Left cardiac atrium (tissue), 4 donors: ENCODE data around the gene TRPM1. TPM values are rescaled to one million over a fixed set of nuclear protein-coding genes. Genes with fewer than 3 reads are reported as not detected.
A peak's percentile ranks its signal among the peaks of the same experiment; 100 is the strongest.
"Not testable (repeated sequence)": the region's sequence is repeated elsewhere in the genome, so short reads cannot be mapped to it uniquely, and the experiment has no call there.

Source experiments
- ATAC-seq, 2 donors: fragments of 200-7000 bp; cut with Tn5 transposase; one replicate each; pipeline ENCODE4 v1.9.1; 2020; ENCODE audit warnings: mild to moderate bottlenecking in 2 of 2, moderate library complexity in 2 of 2
- DNase-seq: peaks from one replicate; pipeline ENCODE4 v3.0.0-alpha.2; 2020
- intact Hi-C, 2 donors: fragments of 100-400 bp; cut with DNase I; formaldehyde crosslinking; loops; one replicate each; pipeline versions ENCODE4 v1.14.1 to v1.15.1; 2022 to 2023
- total RNA-seq, 2 donors: library from RNA; stranded (reverse); fragmentation: NEBNext Ultra II Directional; extraction: Animal tissue kit (Norgen Biotek cat#: 25700); gene quantifications; one replicate each; pipeline ENCODE4 v1.2.1, GENCODE V29; 2021
- donor health status: DM: no; HTN: yes; CAD: no.
- donor health status: DM: no; HTN: yes; CAD: no; lungs with severe emphysema.
- donor health status: DM: yes; HTN: yes; CAD: no.
- donor health status: Dilated cardiomyopathy.

TRPM1 gene
- total RNA-seq, 2 donors from 2014 or later: 0.24 TPM; not detected in 1

DNA sequence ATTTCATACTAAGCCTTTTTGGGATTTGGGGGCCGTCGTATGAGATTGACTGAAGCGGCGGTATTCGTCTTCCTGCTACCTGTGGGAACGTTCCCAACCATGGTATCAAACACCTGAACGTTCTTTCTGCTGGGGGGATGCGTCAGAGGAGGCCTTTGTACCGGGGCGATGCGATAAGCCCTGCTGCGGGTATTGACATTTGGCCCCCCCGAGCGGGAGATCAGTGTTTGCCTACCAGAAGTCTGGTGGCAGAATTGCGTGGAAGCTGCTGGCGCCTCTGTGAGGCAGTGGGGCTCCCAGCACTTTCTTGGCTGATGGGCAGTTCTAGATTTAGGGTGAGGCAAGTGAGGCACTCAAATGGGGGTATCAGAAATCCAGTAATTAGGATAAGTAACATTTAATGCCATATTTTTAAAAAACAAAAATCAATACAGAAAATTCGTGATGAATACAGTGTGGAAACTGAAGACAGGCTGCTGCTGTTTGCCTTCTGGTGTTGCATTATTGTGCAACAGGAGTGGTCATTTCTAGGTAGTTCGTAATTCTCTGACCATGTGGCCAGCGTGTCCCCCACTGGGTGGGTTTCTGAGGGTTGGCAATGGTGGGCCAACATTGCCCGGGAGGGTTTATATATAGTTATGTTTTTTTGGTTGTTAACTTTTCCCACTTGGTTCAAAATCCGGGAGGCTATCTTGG is 12.7 kb downstream of the TRPM1 start:
- intact Hi-C loops: no loop called here
- ATAC-seq (no peak), DNase-seq (no peak)

DNA sequence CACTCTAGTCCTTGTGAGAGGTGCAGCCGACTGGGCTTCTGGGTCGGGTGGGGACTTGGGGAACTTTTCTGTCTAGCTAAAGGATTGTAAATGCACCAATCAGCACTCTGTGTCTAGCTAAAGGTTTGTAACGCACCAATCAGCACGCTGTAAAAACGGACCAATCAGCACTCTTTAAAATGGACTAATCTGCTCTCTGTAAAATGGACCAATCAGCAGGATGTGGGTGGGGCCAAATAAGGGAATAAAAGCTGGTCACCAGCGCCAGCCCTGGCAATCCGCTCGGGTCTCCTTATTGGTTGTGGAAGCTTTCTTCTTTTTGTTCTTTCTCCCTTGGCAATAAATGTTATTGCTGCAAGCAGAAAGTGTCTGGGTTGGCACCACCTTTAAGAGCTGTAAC is 13.5 kb downstream of the TRPM1 start:
- ATAC-seq, intact Hi-C loops, DNase-seq: not testable (repeated sequence)

DNA sequence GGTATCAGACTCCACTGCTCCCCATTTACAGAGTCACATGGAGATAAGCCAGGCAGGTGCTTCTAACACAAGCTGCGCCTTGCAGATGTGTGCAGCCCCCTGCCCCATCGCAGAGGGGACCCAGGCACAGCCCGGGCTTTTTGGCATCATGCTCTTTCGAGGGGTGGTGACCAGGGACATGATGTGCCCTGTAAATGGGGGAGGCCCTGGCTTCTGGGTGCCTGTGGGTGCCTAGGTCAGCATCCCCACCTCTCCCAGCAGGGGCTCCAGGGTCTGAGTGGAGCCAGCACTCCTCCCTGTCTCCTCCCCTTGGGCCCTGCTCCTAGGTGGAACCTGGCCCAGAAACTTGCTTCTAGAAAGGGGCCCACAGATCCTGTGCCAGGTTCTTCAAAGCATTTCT is 15.2 kb downstream of the TRPM1 start:
- DNase-seq (no peak), ATAC-seq (no peak)
- intact Hi-C loops: no loop called here

DNA sequence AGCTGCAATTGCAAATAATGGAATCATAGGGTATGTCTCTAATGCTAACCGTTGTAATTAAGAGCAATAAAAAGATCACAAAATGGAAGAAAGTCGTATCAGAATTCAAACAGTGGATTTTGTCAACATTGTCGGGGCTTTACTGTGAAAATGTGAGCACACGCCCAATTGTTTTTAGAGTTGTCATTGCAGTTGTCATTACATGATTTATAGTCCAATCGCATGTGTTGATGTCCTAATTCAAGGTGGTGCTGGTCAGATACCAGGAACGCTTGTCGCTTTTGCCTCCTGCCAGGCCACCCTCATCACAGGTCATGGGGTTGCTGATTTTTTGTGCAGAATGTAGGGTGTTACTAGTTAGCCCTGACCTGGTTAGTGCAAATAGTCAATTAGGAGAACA is 16.2 kb downstream of the TRPM1 start:
- intact Hi-C loops: no loop called here
- ATAC-seq (no peak), DNase-seq (no peak)

DNA sequence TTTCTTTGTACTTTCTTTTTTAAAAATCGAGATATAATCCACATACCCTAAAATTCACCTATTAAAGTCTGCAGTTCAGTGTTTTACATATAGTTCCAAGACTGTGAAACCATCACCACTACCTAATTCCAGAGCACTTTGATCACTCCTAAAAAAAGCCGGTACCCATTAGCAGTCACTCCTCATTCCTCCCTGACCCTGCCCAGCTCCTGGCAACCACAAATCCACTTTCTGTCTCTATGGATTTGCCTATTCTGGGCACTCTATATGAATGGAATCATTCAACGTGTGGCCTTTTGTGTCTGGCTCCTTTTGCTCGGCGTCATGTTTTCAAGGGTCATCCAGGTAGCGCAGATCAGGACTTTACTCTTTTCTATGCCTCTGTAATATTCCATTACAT is 17.3 kb downstream of the TRPM1 start:
- ATAC-seq: no peak
- intact Hi-C loops: no loop called here
- DNase-seq: no peak

DNA sequence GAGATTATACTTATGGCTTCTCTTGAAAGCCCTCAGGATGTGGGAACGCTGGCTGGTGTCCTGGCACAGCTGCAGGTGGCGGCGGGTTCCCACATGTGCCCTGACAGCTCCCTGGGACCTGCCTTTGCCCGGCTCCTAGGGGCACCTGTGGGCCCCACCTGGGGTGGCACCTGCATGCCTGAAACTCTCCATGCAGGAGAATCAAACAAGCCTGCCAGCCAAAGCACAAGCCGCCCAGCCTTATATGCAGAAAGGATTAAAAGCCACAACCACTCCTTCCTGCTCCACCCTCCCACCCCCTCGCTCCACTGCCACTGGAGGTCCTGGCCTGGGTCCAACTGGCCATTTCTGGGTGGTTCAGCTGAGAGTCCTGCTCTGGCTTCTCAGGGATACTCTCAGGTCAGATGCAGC is 18.1 kb downstream of the TRPM1 start:
- intact Hi-C loops: no loop called here
- no peak for ATAC-seq
- DNase-seq: no peak

DNA sequence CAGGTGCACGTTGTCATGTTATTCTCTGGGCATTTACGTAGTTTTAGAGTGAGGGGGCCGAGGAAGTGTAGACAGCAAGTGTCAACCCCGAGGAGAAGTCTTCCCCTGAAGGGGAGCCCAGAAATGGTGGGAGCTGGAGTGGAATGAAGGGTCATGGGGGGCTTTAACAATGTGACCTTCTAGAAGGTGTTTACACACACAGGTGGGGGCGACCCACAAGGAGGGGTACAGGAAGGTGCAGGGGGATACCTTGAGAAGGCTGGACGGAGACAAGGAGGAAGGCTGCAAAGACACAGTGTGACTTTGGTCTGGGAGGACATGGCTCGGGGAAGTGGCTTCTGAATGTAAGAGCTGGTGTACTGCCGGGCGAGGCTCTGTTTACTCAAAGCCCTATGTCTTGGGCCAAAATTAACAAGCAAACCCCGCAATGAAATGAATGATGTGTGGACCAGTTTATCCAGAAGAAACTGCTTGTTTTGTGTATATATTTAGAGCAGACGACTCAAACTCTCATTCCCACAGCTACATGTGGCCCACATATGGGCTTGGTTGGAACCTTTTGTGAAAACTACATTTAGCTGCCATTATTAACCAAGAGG is 18.7 kb downstream of the TRPM1 start:
- intact Hi-C loops: no loop called here
- DNase-seq: no peak
- ATAC-seq: no peak

DNA sequence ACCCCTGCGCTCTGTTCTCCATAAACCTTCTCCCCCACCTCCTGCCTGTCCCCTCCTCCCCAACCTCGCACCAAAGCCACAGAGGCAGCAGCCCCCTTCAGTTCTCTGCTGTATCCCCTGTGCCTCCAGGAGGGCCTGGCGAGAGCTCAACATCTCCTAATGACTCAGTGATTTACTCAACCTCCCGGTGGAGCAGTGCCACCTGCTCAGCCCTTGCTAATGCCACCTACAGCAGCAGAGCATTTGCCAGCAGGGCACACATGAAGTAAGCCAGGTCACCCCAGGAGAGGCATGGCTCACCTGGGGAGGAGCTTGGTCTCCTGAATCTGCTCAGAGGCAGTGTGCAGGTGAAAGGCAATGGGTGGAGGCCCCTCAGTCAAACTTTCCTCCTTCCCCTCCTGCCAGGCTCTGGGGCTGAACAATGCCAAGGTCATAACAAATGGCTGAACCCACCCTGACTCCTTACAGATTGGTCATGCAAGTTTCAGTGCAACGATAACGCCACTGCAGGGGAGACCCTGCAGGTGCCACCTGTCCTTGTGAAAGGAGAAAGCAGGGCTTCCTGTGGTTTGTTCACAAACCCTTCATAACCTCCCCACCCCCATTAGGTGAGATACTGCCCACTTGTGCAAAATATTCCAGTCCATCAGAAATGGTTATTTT is 19.8 kb downstream of the TRPM1 start:
- ATAC-seq: no peak
- intact Hi-C loops: no loop called here
- no peak for DNase-seq

DNA sequence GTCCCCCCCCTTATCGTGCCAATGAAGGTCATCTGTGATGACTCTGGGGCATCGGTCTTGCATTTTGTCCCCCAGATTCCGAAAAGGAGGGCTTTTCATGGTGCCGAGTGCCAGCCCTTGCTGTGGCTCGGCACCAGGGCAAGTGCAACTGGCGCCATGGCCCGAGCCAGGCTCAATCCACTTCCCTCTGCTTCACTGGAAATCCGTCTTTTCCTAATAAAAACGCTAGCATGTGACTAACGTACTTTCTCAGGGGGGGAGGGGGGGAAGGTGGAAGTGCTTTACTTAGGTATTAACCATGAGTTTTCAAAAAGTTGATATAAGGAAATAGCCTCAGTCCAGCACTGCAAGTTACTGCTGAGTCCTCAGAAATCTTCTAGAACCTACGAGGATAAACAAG is 20.5 kb downstream of the TRPM1 start:
- DNase-seq (no peak), ATAC-seq (no peak)
- intact Hi-C loops: no loop called here

DNA sequence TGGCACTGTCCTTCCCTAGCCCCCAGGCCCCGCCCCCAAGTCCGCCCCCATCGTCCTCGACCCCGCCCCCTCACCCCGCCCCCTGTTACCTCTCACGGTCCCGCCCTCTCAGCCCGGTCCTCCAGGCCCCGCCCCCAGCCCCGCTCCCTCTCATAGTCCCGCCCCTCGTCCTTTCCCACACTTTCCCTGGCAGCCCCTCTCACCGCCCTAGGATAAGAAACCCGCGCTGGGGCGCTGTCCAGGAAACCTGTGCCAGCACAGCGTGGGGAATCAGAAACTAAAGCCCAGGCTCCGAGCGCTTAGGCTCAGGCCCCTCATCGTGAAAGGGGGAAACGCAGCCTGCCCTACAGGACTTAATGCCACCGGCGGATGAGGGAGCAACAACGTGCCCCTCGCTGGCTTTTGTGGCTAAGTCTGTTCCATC is 20.9 kb downstream of the TRPM1 start:
- DNase-seq: peak; percentile 66
- intact Hi-C loops: no loop called here
- ATAC-seq: peak; percentile 87 to 96

DNA sequence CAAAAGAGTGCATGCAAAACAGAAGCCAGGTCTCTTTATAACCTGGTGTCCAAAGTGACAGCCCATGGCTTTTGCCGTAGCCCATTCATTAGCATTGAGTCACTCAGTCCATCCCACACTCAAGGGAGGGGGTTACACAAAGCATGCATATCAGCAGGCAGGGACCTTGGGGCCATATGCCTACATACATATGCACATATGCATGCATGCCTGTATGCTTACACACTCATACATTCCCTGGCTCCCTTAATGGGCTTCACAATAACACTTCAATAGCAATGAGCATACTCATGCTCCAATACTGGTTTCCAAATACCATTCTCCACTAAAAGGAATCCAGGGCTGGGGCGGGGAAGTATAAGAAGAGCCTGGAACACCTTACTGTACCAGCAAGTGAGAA is 22.0 kb downstream of the TRPM1 start:
- ATAC-seq: no peak
- intact Hi-C loops: no loop called here
- no peak for DNase-seq

DNA sequence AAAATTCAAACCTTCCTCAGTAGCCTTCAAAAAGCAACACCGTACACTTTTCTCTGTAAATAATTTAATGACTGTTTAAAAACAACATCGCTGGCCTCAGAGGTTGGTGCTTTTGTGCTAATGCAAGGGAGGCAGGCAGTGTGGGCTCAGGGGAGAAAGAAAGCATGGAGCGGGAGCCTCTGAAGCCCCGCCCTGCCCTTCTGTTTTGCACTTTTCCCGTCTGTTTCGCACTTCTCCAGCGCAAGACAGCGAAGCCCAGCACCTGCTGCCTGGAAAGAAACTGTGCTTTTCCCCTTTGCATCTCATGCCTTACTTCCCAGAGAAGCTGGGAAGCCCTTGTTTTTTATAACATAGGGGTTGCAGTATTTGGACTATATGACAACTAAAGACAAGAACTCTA is 23.1 kb downstream of the TRPM1 start:
- intact Hi-C loops: no loop called here
- no peak for DNase-seq
- no peak for ATAC-seq

DNA sequence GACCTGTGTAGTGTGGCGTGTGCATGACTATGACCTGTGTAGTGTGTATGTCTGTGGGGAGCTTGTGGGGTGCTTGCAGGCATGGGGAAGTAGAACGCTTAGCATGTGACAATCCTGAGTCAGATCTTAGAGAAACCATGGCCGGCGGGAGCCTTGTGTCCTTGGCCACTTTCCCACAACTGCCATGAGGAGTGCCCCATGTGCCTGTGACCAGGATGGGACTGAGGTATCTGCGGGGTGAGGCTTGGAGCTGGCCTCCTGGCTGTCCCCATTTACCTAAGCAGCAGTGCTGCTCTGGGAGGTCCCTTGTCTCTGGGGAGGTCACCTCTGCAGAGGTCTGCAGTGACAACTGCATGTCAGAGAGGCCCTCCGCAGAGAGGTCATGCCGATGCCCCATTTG is 23.6 kb downstream of the TRPM1 start:
- ATAC-seq (no peak), DNase-seq (no peak)
- intact Hi-C loops: no loop called here

DNA sequence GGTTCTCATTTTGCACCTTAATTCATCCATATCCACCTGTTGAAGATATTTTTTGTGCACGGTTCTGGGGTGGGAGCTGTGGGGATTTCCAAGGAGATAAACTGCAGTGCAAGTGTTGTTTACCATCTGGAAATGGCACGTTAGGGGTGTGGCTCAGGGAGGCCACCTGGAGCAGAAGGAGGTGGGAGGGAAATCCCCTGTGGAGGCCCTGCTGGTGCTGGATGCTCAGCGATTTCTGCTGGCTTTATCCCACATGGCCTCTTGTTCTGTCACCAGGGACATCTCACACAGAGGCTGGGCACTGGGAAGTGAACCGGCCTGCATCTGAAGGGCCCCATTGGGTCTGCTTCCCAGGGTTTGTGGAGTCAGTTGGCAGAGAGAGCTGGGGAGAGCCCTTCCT is 24.3 kb downstream of the TRPM1 start:
- intact Hi-C loops: no loop called here
- no peak for ATAC-seq
- no peak for DNase-seq

DNA sequence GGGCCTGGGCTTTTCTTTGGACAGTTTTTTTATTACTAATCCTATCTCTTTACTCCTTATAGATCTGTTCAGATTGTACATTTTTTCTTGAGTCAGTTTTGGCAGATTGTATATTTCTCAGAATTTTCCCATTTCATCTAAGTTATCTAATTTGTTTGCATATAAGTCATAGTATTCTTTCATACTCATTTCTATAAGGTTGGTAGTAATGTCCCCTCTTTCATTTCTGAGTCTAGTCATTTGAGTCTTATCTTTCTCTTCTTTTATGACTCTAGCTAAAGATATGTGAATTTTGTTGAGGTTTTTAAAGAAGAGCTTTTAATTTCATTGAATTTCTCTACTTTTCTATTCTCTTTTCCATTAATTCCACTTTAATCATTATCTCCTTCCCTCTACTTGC is 27.2 kb downstream of the TRPM1 start:
- intact Hi-C loops: no loop called here
- DNase-seq: no peak
- ATAC-seq: no peak

DNA sequence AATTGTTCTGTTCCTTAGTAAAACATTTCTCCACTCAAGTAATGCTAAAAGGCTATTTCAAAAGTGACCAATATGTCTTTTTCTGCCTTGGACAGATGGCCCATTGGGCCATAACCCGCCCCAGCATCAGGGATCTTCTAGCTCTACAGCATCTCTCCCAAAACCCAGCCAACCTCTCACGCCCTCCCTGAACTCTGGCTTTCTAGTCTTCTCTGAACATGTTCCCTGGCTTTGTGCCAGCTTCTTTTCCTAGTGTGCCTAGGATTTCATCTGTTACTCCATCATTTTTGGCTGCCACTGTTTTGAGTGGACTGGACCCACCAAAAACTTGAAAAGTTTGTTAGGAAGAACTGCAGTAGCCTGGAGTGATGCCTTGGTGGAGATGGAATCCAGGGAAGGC is 30.7 kb downstream of the TRPM1 start:
- intact Hi-C loops: no loop called here
- ATAC-seq (peak in 1 of 2 donors; percentile 35), DNase-seq (no peak)

DNA sequence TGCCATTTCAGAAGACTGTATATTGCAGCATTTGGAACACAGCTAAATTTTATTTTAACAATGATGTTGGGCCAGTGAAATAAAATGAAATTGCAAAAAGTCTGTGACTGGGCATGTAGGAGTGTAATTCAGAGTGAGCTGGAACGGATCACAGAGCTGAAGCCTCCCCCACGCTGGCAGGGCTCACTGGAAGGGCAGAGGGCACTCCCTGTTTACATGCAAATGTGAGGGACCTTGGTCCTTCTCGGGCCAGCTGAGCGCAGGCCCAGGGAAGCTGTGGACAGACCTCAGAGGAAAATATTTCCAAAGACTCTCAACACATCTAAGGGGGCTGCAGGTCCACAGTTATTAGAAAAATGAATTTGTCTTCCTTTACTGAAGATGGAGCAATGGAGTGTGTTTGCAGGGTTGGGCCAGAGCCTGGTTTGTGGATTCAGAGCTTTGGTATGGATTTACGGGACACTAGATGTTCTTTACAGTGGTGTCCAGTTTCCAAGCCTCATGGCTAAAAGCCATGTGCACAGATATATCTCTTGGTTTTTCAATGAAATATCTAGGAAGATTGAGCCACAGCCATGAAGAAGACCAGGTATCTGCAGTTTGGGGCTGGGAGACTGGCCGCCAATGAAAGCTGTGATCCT is 32.0 kb downstream of the TRPM1 start:
- DNase-seq: no peak
- intact Hi-C loops: no loop called here
- ATAC-seq: peak; percentile 60 to 82

DNA sequence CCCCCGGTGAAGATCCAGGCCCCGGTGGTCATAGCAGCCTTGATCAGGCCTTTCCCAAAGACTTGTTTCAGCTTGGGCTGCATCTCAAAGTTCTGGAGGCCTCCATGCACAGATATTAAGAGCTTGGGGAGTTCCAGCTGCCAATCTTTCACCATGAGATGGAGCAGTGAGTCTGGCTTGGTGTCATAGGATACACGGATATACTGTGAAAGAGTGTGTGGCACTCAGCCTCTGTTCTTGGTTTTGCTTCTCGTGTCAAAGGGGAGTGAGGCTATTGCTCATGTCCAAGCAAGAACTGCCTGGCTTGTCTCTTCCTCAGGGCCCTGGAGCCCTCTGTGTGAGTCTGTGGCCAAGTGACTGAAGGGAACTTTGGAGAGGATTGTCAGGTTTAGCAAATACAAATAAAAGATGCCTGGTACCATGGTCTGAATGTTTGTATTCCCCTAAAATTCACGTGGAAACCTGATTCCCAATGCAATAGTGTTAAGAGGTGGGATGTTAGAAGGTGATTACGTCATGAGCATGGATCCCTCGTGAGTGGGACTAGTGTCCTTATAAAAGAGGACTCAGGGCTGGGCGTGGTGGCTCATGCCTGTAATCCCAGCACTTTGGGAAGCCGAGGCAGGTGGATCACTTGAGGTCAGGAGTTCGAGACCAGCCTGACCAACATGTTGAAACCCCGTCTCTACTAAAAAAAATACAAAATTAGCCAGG is 33.5 kb downstream of the TRPM1 start:
- peak in 1 of 2 donors; percentile 76 for ATAC-seq

DNA sequence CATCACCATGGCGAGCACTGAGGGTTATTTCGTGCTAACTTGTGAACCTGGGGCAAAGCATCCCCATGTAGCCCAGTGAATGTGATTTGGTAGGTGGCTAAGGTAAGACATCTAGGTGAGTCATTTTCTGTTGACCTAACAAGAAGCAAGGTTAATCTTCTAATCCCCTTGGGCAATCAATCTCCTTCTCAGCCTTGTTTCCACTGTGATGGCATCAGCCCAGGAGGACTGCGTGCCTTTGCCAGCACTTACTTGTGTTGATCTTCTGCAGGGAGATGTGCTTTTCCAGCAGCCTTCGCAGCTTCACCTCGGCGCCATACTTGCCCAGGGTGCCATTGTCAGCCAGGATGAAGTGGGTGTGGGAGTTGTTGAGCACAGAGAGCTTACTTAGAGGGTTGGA is 35.7 kb downstream of the TRPM1 start:
- ATAC-seq (no peak), DNase-seq (no peak)
- intact Hi-C loops: no loop called here

More for the DNA sequence above, 33.5 kb downstream of the TRPM1 start:
- intact Hi-C loops: no loop called here
- DNase-seq: no peak

DNA sequence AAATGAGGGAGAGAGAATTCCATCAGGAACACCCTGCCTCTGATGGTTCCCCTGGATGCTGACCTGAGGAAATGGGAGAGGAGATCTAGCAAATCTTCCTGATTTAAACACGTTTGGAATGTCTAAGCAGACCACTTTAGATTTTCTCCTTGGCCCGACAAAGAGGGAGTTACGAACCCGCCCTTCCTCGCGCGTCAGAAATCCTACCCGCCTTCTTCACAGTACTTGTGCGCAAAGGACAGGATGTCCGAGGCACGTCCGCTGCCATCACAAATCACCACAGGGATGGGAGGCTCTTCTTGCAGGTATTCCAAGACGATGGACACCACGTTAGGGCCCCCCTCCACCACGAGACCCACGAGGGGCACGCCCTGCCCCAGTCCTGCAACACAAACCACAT is 38.6 kb downstream of the TRPM1 start:
- ATAC-seq (no peak), DNase-seq (no peak)
- intact Hi-C loops: no loop called here
